HCT116 (cell line): ENCODE measurements around the gene ATP6V1G2. TPM values are rescaled to one million over a fixed set of nuclear protein-coding genes. Genes with fewer than 3 reads are reported as not detected.

Experiments
- ATAC-seq: fragments of 200-7000 bp; cut with Tn5 transposase; 2 replicates; pipeline ENCODE4 v1.9.1; 2020; ENCODE audit warnings: mild to moderate bottlenecking, moderate library complexity
- BruUV-seq: library from RNA; stranded (reverse); fragments of 400-500 nt; replicated peaks from 2 replicates; lab custom pipeline; 2021; lab: Mats Ljungman, UMichigan
- CTCF ChIA-PET: fragments of 300-600 bp; sonication (Branson Sonifier 250); formaldehyde crosslinking; loops from one replicate; lab custom pipeline; 2021; ENCODE audit warnings: antibody characterized with exemption; lab: Charles Lee
- POLR2A ChIA-PET: fragments of 300-600, 350-600 bp; sonication (Branson Sonifier 250); formaldehyde crosslinking; loops from one replicate; lab custom pipeline; 2021; ENCODE audit warnings: antibody characterized with exemption; lab: Charles Lee
- RAD21 ChIA-PET, 2 experiments: fragments of 300-600 bp; sonication (Branson Sonifier 250); formaldehyde crosslinking; loops; one replicate each; lab custom pipeline; 2023; ENCODE audit warnings: low total read pairs in 2 of 2; ENCODE audit not compliant: uncharacterized antibody in 2 of 2, unreplicated experiment in 2 of 2, low non-redundant PET in 1 of 2; lab: Charles Lee
- DNase-seq: peaks from one replicate; pipeline ENCODE4 v3.0.0-alpha.2; 2010; ENCODE audit warnings: low read depth, low spot score
- H2AFZ ChIP-seq: fragments of 200-600 bp; shearing (Covaris generic), sonication (generic); 2 replicates; pipeline ENCODE4 v1.6.1; 2017; ENCODE audit warnings: low read depth, mixed run types, mixed read lengths, antibody characterized with exemption, low read length; ENCODE audit not compliant: poor library complexity, severe bottlenecking
- H3K27ac ChIP-seq: 2 replicates; pipeline ENCODE4 v1.5.1; 2012; ENCODE audit warnings: low read depth, low read length
- H3K27me3 ChIP-seq: fragments of 200-600 bp; sonication (generic); 2 replicates; pipeline ENCODE4 v1.6.1; 2016; ENCODE audit warnings: mixed run types, low read length, mixed read lengths; ENCODE audit not compliant: insufficient read depth
- H3K36me3 ChIP-seq, 2 experiments: fragments of 200-500 bp in 1 of 2; fragments of 200-600 bp in 1 of 2; sonication (Bioruptor generic) in 1 of 2; sonication (generic) in 1 of 2; 2 replicates each; pipeline versions ENCODE4 v1.5.1 to v1.6.1; 2014 to 2016; ENCODE audit warnings: low read length in 2 of 2, inconsistent platforms in 1 of 2, mixed read lengths in 1 of 2, mixed run types in 1 of 2; ENCODE audit not compliant: insufficient read depth in 2 of 2, control insufficient read depth in 1 of 2
- H3K4me1 ChIP-seq, 2 experiments: fragments of 200-600 bp in 1 of 2; sonication (generic) in 1 of 2; 2 replicates each; pipeline versions ENCODE4 v1.5.1 to v1.6.1; 2012 to 2017; ENCODE audit warnings: low read length in 2 of 2, inconsistent platforms in 1 of 2, mild to moderate bottlenecking in 1 of 2, mixed read lengths in 1 of 2, mixed run types in 1 of 2, moderate library complexity in 1 of 2; ENCODE audit not compliant: insufficient read depth in 2 of 2, control insufficient read depth in 1 of 2
- H3K4me2 ChIP-seq: fragments of 200-600 bp; sonication (generic); 2 replicates; pipeline ENCODE4 v1.6.1; 2017; ENCODE audit warnings: mixed run types, low read length, mixed read lengths
- H3K4me3 ChIP-seq, 2 experiments: fragments of 200-600 bp in 1 of 2; sonication (generic) in 1 of 2; replicated peaks in 1 of 2; 2 replicates each; pipeline ENCODE4 v1.5.1; 2011 to 2016; ENCODE audit warnings: low read length in 2 of 2, control low read depth in 1 of 2, low read depth in 1 of 2, mild to moderate bottlenecking in 1 of 2, mixed read lengths in 1 of 2, mixed run types in 1 of 2
- H3K79me2 ChIP-seq: fragments of 200-600 bp; sonication (generic); 2 replicates; pipeline ENCODE4 v1.6.1; 2017; ENCODE audit warnings: mild to moderate bottlenecking, mixed run types, low read length, moderate library complexity, mixed read lengths; ENCODE audit not compliant: insufficient read depth
- H3K9ac ChIP-seq: fragments of 200-600 bp; sonication (generic); 2 replicates; pipeline ENCODE4 v1.6.1; 2016; ENCODE audit warnings: low read length, mixed read lengths
- H3K9me2 ChIP-seq: fragments of 200-600 bp; sonication (generic), shearing (Covaris generic); 2 replicates; pipeline ENCODE4 v1.6.1; 2017; ENCODE audit warnings: mixed run types, mild to moderate bottlenecking, moderate library complexity; ENCODE audit not compliant: insufficient read depth
- H3K9me3 ChIP-seq, 2 experiments: fragments of 200-500 bp in 1 of 2; fragments of 200-600 bp in 1 of 2; sonication (Bioruptor generic) in 1 of 2; sonication (generic) in 1 of 2; 2 replicates each; pipeline ENCODE4 v1.6.1; 2014 to 2017; ENCODE audit warnings: low read length in 2 of 2, mixed read lengths in 2 of 2, inconsistent platforms in 1 of 2, low read depth in 1 of 2, mild to moderate bottlenecking in 1 of 2, mixed run types in 1 of 2, moderate library complexity in 1 of 2; ENCODE audit not compliant: control insufficient read depth in 1 of 2, insufficient read depth in 1 of 2
- H4K20me1 ChIP-seq: fragments of 200-600 bp; sonication (generic), shearing (Covaris generic); 2 replicates; pipeline ENCODE4 v1.6.1; 2017; ENCODE audit warnings: mixed run types, mild to moderate bottlenecking, moderate library complexity; ENCODE audit not compliant: insufficient read depth
- CBX3 ChIP-seq: IDR thresholded peaks from 2 replicates; pipeline ENCODE4 v1.6.1; 2012; ENCODE audit warnings: low read depth
- CEBPB ChIP-seq: IDR thresholded peaks from 2 replicates; pipeline ENCODE4 v1.6.1; 2012; ENCODE audit warnings: low read depth
- CTCF ChIP-seq, 3 experiments: fragments of 200-600 bp in 1 of 3; sonication (generic) in 1 of 3; IDR thresholded peaks in 2 of 3; conservative IDR thresholded peaks in 1 of 3; 2 replicates each; pipeline ENCODE4 v1.5.1; 2012 to 2017; ENCODE audit warnings: low read depth in 2 of 3, low read length in 2 of 3, antibody characterized with exemption in 1 of 3, borderline replicate concordance in 1 of 3, control low read depth in 1 of 3, mild to moderate bottlenecking in 1 of 3, mixed read lengths in 1 of 3, mixed run types in 1 of 3, moderate library complexity in 1 of 3; ENCODE audit not compliant: insufficient read depth in 1 of 3
- ELF1 ChIP-seq: IDR thresholded peaks from 2 replicates; pipeline ENCODE4 v1.6.1; 2012; ENCODE audit warnings: low read depth, borderline replicate concordance
- EZH2 ChIP-seq: fragments of 200-600 bp; sonication (generic); IDR thresholded peaks from 2 replicates; pipeline ENCODE4 v1.6.1; 2017; ENCODE audit warnings: antibody characterized with exemption, mixed run types
- FOSL1 ChIP-seq: IDR thresholded peaks from 2 replicates; pipeline ENCODE4 v1.6.1; 2012; ENCODE audit warnings: low read depth
- POLR2A ChIP-seq: IDR thresholded peaks from 2 replicates; pipeline ENCODE4 v1.7.0; 2011; ENCODE audit warnings: borderline replicate concordance; ENCODE audit not compliant: insufficient read depth, insufficient read length; ENCODE audit errors: extremely low read depth
- POLR2AphosphoS5 ChIP-seq: IDR thresholded peaks from 2 replicates; pipeline ENCODE4 v1.6.1; 2011; ENCODE audit warnings: mild to moderate bottlenecking, low read depth, low read length, moderate library complexity
- RAD21 ChIP-seq: IDR thresholded peaks from 2 replicates; pipeline ENCODE4 v1.6.1; 2012; ENCODE audit warnings: low read depth, mild to moderate bottlenecking
- REST ChIP-seq: IDR thresholded peaks from 2 replicates; pipeline ENCODE4 v1.6.1; 2012; ENCODE audit warnings: low read depth
- SIN3A ChIP-seq: IDR thresholded peaks from 2 replicates; pipeline ENCODE4 v1.6.1; 2012; ENCODE audit warnings: low read depth
- SP1 ChIP-seq: IDR thresholded peaks from 2 replicates; pipeline ENCODE4 v1.6.1; 2012; ENCODE audit warnings: low read depth
- SRF ChIP-seq: IDR thresholded peaks from 2 replicates; pipeline ENCODE4 v1.6.1; 2012; ENCODE audit warnings: low read depth
- TCF7L2 ChIP-seq: IDR thresholded peaks from 2 replicates; pipeline ENCODE4 v1.7.0; 2011; ENCODE audit warnings: borderline replicate concordance, inconsistent platforms; ENCODE audit not compliant: insufficient read depth, insufficient read length; ENCODE audit errors: extremely low read depth
- YY1 ChIP-seq: IDR thresholded peaks from 2 replicates; pipeline ENCODE4 v1.6.1; 2011; ENCODE audit warnings: low read length, low read depth, moderate library complexity, mild to moderate bottlenecking; ENCODE audit not compliant: insufficient replicate concordance; ENCODE audit errors: extremely low read depth
- ZBTB33 ChIP-seq: IDR thresholded peaks from 2 replicates; pipeline ENCODE4 v1.6.1; 2011; ENCODE audit warnings: mild to moderate bottlenecking, low read length, moderate library complexity; ENCODE audit not compliant: insufficient replicate concordance; ENCODE audit errors: extremely low read depth
- ZNF274 ChIP-seq: fragments of 200-500 bp; sonication (Bioruptor generic); IDR thresholded peaks from 2 replicates; pipeline ENCODE4 v1.6.1; 2014; ENCODE audit warnings: mild to moderate bottlenecking, low read depth, low read length, inconsistent platforms
- intact Hi-C: fragments of 100-400 bp; cut with micrococcal nuclease; formaldehyde crosslinking; loops from 2 replicates; pipeline ENCODE4 v1.10.0; 2022
- total RNA-seq: library from RNA; stranded (reverse); gene quantifications from one replicate; pipeline ENCODE4 v1.2.1, GENCODE V29; 2021; ENCODE audit not compliant: unreplicated experiment
- TF ChIP-seq, protein P1 (sequence below): IDR thresholded peaks from 2 replicates; pipeline ENCODE4 v1.6.1; 2012

Gene ATP6V1G2
- total RNA-seq, 1 experiment from 2014 or later = 1.8 TPM

DNA sequence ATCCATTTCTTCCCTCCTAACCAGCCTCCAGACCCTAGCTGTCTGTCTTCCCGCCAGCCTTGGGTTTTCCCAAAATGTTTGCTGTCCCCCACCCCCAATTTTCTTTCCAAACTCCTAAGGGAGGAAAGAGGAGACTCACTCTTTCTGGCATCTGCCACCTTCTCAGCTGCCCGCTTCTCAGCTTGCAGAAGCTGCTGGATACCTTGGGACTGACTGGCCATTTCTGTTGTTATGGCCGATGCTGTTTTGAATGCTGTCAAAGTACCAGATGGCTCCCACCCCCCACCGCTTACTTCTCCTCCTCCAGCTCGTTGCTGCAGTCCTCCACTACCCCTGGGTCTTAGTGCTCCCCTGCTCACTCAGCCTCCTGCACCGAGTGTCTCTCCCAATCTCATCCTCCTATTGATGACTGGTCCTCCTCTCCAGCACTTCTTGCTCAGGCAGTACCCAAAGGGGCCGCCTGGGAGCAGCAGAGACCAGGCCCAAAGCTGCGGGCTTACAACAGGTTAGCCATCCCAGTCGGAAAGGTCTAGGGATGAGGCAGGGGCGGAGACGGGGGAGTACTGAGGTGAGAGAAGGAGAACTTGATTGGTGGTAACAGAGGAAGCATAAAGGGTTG is at the start of gene ATP6V1G2 (continued):
- TF ChIP-seq ELF1 = no peak

GRCh38 chr6:31592396-31592771 is 46.0 kb upstream of the ATP6V1G2 start:
- no peaks in the 10 kb centered on the region for H3K79me2 ChIP-seq
- POLR2A ChIA-PET = interaction anchor here (0.7 kb wide), 1 partner anchor 1371 kb away, joined by 3 read pairs; no protein-coding TSS in a partner anchor
- no peaks in the 10 kb centered on the region for H3K27me3 ChIP-seq
- RAD21 ChIA-PET = no interaction called here
- BruUV-seq = no TSS peak
- CTCF ChIA-PET = interaction anchor here (0.9 kb wide), 1 partner anchor 12 kb away, joined by 3 read pairs; no protein-coding TSS in a partner anchor
- no peak for TF ChIP-seq EZH2
- no peak for TF ChIP-seq ZBTB33
- no peak for TF ChIP-seq CBX3
- TF ChIP-seq RAD21 = no peak
- TF ChIP-seq ZNF274 = no peak
- TF ChIP-seq CEBPB = no peak
- TF ChIP-seq POLR2AphosphoS5 = no peak
- no peak for TF ChIP-seq SP1
- TF ChIP-seq TCF7L2 = no peak
- no peak for TF ChIP-seq SRF
- no peak for TF ChIP-seq SIN3A
- TF ChIP-seq REST = no peak
- TF ChIP-seq FOSL1 = no peak
- TF ChIP-seq CTCF (IDR thresholded peaks at IDR 0.05 in 2 of 3, conservative IDR thresholded peaks at IDR 0.05 in 1 of 3; ENCODE audit: borderline replicate concordance in 1 of 3, insufficient read depth in 1 of 3, low read depth in 2 of 3, low read length in 2 of 3) = no peak
- TF ChIP-seq POLR2A = no peak
- no peak for TF ChIP-seq YY1
- TF ChIP-seq, protein P1, sequence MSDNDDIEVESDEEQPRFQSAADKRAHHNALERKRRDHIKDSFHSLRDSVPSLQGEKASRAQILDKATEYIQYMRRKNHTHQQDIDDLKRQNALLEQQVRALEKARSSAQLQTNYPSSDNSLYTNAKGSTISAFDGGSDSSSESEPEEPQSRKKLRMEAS = no peak
- TF ChIP-seq ELF1 = no peak
- TF ChIP-seq, all 23 proteins: peak for 0
- DNase-seq (no peak), ATAC-seq (no peak)
- intact Hi-C loops = no loop called here
- Histone ChIP-seq H3K4me1 (no peaks in the 10 kb centered on the region), H3K27ac (no peak overlapping the region), H3K9me3 (no peaks in the 10 kb centered on the region), H2AFZ (no peak overlapping the region), H3K4me2 (no peak overlapping the region), H3K9me2 (no peaks in the 10 kb centered on the region), H4K20me1 (no peaks in the 10 kb centered on the region), H3K36me3 (no peaks in the 10 kb centered on the region), H3K9ac (no peak overlapping the region), H3K4me3 (no peak overlapping the region)
